VCaP (cell line): ENCODE results near the gene TAF11.

Source experiments
- H3K27ac ChIP-seq: fragments of 450-650 bp; 2 replicates; pipeline ENCODE4 v1.5.1; 2017
- TF ChIP-seq, protein P1 (sequence below): fragments of 450-650 bp; conservative IDR thresholded peaks from 2 replicates; pipeline ENCODE4 v1.5.1; 2017; ENCODE audit warnings: mild to moderate bottlenecking, moderate library complexity

The TAF11 gene

DNA sequence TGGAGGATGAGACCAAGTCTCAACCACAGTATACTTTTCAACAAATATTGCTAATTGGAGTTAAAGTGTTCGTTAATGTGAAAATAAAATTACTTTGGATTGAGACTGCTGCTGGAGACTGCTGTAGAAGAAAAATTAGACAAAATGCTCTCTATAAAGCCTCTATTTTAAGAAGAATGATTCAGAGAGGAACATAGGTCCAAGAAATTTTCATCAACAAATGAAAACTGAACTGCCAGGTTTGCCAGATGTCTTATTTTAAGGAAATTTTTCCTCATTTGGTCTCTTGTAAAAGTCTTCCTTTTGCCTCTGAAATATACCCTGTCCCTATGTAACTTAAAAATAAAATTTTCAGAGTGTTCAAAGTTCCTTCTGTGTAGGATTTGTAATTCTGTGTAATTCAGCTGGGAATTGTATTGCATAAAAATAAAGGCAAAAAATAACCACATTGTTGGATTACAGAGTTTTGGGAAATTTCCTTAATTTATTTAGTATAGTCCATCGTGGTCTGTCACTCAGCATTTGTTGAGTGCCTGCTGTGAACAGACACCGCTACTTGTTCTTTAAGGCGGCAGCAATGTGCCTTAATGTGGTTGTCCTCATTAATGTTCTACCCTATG lies 28.6 kb upstream of the TAF11 start:
- no peak overlapping the region for H3K27ac ChIP-seq
- TF ChIP-seq, protein P1, sequence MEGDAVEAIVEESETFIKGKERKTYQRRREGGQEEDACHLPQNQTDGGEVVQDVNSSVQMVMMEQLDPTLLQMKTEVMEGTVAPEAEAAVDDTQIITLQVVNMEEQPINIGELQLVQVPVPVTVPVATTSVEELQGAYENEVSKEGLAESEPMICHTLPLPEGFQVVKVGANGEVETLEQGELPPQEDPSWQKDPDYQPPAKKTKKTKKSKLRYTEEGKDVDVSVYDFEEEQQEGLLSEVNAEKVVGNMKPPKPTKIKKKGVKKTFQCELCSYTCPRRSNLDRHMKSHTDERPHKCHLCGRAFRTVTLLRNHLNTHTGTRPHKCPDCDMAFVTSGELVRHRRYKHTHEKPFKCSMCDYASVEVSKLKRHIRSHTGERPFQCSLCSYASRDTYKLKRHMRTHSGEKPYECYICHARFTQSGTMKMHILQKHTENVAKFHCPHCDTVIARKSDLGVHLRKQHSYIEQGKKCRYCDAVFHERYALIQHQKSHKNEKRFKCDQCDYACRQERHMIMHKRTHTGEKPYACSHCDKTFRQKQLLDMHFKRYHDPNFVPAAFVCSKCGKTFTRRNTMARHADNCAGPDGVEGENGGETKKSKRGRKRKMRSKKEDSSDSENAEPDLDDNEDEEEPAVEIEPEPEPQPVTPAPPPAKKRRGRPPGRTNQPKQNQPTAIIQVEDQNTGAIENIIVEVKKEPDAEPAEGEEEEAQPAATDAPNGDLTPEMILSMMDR, result no peak

DNA sequence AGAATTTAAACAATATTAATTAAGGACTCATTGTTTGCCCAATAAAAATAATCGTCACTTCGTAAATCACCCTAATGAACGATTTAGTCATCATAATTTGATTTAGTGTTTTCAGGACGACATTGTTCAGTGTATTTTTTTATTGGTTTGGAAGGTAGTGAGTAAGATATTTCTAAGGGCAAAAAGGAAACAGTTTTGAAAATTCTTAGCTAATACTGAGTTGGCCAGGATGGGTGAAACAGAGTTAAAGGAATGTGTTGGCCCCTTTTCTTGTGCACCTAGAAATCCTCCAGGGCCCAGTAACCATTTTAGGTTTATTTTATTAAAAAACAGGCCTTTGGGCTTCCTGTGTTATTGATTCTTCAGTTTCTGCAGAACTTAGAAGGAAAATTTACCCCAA lies 26.5 kb upstream of the TAF11 start:
- no peak overlapping the region for H3K27ac ChIP-seq
- TF ChIP-seq, protein P1, result no peak

DNA sequence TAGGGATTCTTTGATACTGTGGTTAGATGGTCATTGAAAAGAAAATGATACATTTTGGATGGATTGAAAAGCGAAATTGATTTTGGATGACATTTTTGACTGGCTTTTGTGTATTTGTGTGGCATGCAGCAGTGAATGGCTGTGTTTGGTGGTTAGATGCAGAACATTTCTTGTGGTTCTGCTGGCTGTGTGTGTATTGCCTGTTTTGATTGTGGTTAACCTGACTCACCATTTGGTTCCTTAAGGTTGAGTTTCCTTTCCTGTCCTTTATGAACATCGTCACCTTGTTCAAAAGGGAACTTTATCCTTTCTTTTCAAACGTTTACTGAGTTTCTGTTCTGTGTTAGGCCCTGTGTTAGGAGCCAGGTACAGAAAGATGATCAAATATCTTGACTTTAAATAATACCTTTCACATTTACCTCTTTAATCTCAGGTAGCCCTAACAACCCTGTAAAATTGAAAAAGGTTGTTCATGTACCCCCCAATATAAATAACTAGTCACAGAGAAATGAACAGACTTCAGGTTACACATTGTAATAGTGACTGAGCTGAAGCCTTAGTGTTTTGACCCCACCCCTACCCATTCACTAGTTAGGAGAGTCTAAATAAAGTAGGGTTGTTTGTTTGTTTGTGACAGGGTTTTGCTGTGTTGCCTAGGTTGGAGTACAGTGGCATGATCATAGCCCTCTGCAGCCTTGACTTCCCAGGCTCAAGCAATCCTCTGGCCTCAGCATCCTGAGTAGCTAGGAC lies 25.0 kb upstream of the TAF11 start:
- no peak overlapping the region for H3K27ac ChIP-seq
- TF ChIP-seq, protein P1, result no peak

DNA sequence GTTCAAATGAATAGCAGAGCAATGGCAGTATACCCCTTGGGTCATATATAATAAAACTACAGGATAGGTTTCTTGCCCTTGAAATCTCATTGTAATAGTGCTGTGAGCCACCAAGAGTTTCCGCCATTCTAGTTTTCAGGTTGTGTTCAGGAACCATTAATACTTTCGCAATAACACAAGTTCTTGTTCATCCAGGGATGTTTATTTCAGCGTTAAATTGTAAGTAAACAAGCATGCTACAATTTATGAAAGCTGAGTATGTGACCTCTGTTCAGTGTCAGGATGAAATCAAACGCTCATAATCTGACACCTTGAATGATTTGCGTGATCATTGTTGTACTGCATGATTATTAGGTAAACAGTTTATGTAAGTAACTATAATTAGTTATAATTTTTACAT lies 24.0 kb upstream of the TAF11 start:
- TF ChIP-seq, protein P1, result no peak
- no peak overlapping the region for H3K27ac ChIP-seq

DNA sequence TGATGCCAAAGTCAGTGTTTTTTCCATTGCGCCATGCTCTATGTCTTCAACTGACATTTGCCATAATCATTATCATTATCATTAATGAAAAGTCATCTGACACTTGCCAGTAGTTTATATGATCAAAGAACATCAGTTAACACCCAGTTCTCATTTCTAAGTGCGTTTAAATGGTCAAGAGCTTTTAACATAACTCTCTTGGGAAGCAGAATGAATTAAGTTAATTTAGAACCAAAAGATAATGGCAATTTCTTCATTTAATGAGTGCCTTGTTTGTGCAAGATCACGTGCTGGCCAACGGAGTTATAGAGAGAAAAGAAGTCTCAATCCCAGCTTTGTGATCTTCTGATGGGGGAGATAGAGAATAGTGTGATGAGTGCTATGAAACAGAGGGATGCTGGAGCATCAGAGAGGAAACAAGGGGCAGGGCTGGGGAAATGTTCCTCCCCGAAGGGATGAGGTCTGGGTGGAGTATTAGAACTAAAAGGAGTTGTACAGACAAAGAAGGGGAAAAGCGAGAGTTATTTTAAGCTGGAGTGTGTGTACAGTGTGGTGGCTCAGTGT lies 21.6 kb upstream of the TAF11 start:
- TF ChIP-seq, protein P1, result no peak
- H3K27ac ChIP-seq, result no peak overlapping the region

DNA sequence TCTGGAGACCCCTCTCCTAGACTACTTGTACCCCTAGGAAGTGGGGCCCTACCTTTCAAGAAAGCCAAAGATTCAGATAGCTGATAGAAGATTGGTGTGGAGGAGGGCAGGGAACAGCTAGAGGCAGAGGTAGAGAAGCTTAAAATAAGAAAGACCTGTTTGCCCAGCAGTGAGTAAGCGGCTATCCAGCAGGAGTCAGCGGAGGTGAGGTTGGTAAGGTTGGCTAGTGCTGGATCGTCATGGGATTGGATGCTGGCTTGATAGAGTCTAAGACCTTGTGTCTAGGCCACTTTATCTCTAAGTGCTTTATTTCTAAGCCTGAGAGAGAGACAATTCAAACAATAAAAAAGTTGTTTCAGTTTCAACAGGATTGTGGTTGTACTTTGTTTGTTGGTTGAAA lies 20.4 kb upstream of the TAF11 start:
- no peak overlapping the region for H3K27ac ChIP-seq
- TF ChIP-seq, protein P1, result no peak

DNA sequence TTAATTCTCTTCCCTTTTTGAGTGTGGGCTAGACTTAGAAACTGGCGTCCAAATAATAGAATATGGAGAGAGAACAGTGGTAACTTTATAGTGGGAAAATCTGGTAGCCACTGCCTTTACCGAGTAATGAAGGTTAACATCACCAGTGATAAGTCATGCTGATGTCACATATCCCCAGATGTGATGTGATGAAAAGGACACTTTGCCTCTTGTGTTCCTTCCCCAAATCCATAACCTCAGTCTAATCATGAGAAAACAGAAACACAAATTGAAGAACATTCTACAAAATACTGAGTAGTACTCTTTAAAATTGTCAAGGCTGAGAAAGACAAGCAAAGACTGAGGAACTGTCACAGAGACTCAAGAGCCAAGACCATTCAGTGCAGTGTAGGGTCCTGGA lies 19.0 kb upstream of the TAF11 start:
- TF ChIP-seq, protein P1, result no peak

More for the DNA sequence above, 19.0 kb upstream of the TAF11 start:
- no peak overlapping the region for H3K27ac ChIP-seq
